ENCODE data around the gene ASB17. TPM values are rescaled to one million over a fixed set of nuclear protein-coding genes. Genes with fewer than 3 reads are reported as not detected.

ASB17 gene
- total and polyA plus RNA-seq, 10 of the 15 experiments (the other 5 are each of a cell fraction or from before 2014, with no cell fraction given): 0.05 TPM; not detected in 9

- TF ChIP-seq FOXM1 (IDR thresholded peaks at IDR 0.05; ENCODE audit: low read depth, low read length): 0 out of 2 replicates have a peak, but pooled peaks have one; percentile 19
- TF ChIP-seq EED (IDR thresholded peaks at IDR 0.05; ENCODE audit: low read depth): 0 out of 2 replicates have a peak, but pooled peaks have one; percentile 19
- peak; percentile 45 to 69 (median 53); a peak in 4 of 6 replicates for TF ChIP-seq CTCF (IDR thresholded peaks at IDR 0.05 in 2 of 3, conservative IDR thresholded peaks at IDR 0.05 in 1 of 3; ENCODE audit: control insufficient read depth in 2 of 3, extremely low read depth in 1 of 3, insufficient read depth in 1 of 3, low read depth in 3 of 3, low read length in 3 of 3)
- no peak for TF ChIP-seq ELK1 (IDR thresholded peaks at IDR 0.05; ENCODE audit: low read depth, low read length)
- TF ChIP-seq SMC3 (IDR thresholded peaks at IDR 0.05; ENCODE audit: borderline replicate concordance, low read length): peak; percentile 64; the same call in 1 of the 2 replicates
- TF ChIP-seq RAD21 (IDR thresholded peaks at IDR 0.05; ENCODE audit: insufficient read depth, low read depth, low read length): peak; percentile 94
- no peak for TF ChIP-seq DPF2 (IDR thresholded peaks at IDR 0.05)
Measured at GRCh38 chr1:75908717-75909152, 23.5 kb downstream of the ASB17 start.

More at GRCh38 chr1:75908717-75909152, 23.5 kb downstream of the ASB17 start:
- peak; percentile 99 for ATAC-seq
- intact Hi-C loops (cut with micrococcal nuclease; ENCODE audit: unreplicated experiment) (loop anchor here (1.0 to 10.0 kb wide), 8 partner anchors 72 to 1234 kb away; no protein-coding TSS in a partner anchor), in situ Hi-C loops (cut with MboI) (loop anchor here (25.0 kb wide), 1 partner anchor 1229 kb away; no protein-coding TSS in a partner anchor)
- RAD21 ChIA-PET (ENCODE audit: unreplicated experiment): interaction anchor here (0.9 to 3.9 kb wide), 14 partner anchors 10 to 1235 kb away, joined by 3 to 25 read pairs (median 5); no protein-coding TSS in a partner anchor
- no peaks in the 10 kb centered on the region for H3K9me3 ChIP-seq (replicated peaks; ENCODE audit: control insufficient read depth, insufficient read depth, low read length)
- no TSS peak for BruUV-seq (replicated peaks)
- no peaks in the 10 kb centered on the region for H4K20me1 ChIP-seq (ENCODE audit: control insufficient read depth, insufficient read depth)
- H3K27ac ChIP-seq (ENCODE audit: control insufficient read depth, insufficient read depth): no peak overlapping the region
- no peaks in the 10 kb centered on the region for H3K4me1 ChIP-seq (ENCODE audit: control insufficient read depth, insufficient read depth, low read length)
- no peak overlapping the region for H3K4me2 ChIP-seq (ENCODE audit: control insufficient read depth, insufficient read depth)
- CTCF ChIA-PET: interaction anchor here (0.7 to 2.3 kb wide), 24 partner anchors 9 to 1405 kb away, joined by 3 to 28 read pairs (median 4); no protein-coding TSS in a partner anchor
- peak; percentile 7 for DNase-seq (ENCODE audit: low read depth, low spot score)
- POLR2A ChIA-PET: no interaction called here
- FAIRE-seq: peak; percentile 96
- H3K4me3 ChIP-seq: no peak overlapping the region
- H3K27me3 ChIP-seq (replicated peaks in 1 of 2; ENCODE audit: control insufficient read depth in 2 of 2, insufficient read depth in 2 of 2, low read length in 1 of 2): no peaks in the 10 kb centered on the region
- H3K36me3 ChIP-seq (ENCODE audit: control insufficient read depth in 2 of 2, insufficient read depth in 2 of 2, low read length in 1 of 2): no peaks in the 10 kb centered on the region
- WGBS (ENCODE audit: insufficient coverage, insufficient replicate concordance, low lambda C conversion rate, missing lambda C conversion rate): 8% methylated on average over 2 of the region's 2 CpGs
- H3K79me2 ChIP-seq (ENCODE audit: control insufficient read depth, insufficient read depth, low read length): no peaks in the 10 kb centered on the region
- 0 out of 2 replicates have a peak overlapping the region, but pooled peaks have one; percentile 23 for H2AFZ ChIP-seq (ENCODE audit: control insufficient read depth, low read depth, low read length)
- no peak overlapping the region for H3K9ac ChIP-seq (ENCODE audit: control insufficient read depth, insufficient read depth, low read length)
- SMC1A ChIA-PET (ENCODE audit: uncharacterized antibody, unreplicated experiment): interaction anchor here (0.5 to 2.2 kb wide), 21 partner anchors 8 to 1234 kb away, joined by 3 to 26 read pairs (median 4); no protein-coding TSS in a partner anchor

Data from GM12878 (cell line).